Putamen (tissue), 1 donor: Measurements from ENCODE around the gene FGD3.

Experiments
- DNase-seq: peaks from one replicate; pipeline ENCODE4 v3.0.0-alpha.2; 2016; ENCODE audit warnings: low spot score

The FGD3 gene

DNA sequence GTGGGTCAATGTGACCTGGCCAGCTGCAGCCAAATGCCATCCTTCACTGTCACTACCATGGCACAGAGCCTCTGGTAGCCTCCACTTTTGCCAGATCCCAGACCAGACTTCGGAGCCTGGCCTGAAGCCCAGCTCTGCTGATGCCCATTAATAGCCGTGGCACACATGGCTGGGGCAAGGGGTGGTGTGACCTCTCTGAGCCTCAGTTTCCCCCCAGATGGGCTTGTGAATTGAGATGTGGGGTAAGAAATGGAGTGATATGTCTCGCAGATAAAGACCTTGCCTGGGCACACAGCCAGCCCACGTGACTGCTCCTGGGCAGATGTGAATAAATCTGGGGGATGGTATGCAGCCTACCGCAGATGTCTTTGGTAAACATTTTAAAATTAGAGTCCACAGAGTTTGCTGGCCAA is 125.1 kb downstream of the FGD3 start:
- no peak for DNase-seq

DNA sequence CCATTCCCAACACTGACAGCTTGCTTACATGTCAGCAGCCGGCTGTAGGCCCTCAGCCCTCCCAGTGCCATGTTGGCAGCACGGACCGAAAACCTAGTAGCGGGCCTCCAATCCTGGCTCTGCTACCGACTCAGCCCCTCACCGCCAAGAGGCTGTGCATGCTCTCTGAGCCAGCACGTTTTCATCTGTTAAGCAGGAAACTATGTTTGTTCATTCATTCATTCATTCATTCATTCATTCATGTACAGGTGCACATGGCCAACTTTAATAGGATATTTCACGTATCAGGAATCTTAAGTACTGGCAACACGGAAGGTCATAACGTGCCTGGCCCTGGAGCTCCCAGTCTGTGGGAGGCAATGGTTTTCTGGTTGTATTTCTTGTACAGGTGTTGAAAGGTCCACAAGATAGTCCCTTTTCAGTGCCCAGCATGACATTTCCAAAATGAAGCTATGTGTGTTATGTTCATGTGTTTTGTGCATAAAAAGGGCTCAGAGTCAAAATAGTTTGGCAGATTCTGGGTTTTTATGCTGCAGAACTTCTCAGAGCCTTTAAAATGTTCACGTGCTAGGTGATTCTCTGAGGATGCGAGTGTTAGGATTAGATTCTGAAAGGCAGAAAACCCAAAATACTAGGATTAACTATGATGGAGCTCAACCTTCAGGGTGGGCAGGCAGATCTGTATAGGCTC is 128.9 kb downstream of the FGD3 start:
- no peak for DNase-seq

DNA sequence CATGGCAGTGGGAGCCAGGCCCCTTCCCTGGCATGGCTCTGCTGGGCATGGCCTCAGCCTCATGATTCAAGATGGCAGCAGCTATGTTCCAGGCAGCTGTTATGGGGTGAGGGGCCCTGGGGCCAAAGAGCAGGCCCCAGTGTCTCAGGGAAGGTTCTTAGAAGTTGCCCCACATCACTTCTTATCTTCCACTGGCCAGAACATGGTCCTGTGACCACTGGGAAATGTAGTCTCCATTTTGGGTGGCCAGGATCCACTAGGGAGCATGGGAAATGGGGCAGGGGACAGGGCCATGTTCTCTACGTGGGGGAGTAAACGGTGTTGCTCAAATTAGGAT is 129.4 kb downstream of the FGD3 start:
- no peak for DNase-seq

DNA sequence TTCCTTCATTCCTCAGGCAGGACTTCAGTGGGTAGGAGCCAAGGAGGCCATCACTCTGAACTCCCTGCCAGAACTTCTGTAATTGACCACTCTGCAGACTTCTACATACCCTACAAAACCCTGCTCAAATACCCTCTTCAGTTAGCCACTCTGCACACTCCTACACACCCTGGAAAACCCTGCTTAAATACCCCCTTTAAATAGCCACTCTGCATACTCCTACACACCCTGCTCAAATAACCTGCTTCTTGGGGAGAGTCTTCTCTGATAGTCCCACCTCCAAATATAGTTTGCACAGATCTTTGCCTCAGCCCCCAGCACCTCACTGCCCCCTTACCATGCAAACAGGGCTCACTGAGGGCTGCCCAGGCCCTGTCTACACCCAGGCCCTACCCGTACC is 130.0 kb downstream of the FGD3 start:
- DNase-seq = no peak

DNA sequence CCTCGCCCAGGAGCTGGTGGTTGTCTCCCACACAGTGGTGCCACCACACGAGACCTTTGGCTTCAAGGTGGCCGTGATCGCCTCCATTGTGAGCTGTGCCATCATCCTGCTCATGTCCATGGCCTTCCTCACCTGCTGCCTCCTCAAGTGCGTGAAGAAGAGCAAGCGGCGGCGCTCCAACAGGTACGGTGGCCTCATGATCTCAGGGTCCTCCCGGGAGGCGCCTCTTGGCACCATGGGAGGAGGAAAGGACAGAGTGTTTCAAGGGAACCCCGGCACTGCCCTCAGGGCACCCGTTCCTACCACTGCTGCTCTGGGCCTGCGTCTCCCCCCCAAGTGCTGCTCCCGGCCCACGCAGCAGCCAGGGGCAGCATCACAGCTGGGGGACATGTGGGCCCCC is 130.5 kb downstream of the FGD3 start:
- no peak for DNase-seq

DNA sequence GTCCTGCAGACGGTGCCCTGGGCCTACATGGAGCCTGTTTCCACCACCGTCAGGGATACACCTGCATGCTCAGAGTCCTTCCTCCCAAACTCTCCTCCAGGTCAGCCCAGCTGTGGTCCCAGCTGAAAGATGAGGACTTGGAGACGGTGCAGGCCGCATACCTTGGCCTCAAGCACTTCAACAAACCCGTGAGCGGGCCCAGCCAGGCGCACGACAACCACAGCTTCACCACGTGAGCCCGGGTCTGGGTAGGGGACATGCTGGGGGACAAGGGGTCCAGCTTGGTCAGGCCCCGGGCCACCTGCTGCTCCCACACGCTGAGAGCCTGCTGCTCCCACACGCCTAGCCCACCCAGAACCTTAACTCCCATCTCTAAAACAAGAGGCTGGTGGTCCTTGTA is 132.0 kb downstream of the FGD3 start:
- DNase-seq = no peak

DNA sequence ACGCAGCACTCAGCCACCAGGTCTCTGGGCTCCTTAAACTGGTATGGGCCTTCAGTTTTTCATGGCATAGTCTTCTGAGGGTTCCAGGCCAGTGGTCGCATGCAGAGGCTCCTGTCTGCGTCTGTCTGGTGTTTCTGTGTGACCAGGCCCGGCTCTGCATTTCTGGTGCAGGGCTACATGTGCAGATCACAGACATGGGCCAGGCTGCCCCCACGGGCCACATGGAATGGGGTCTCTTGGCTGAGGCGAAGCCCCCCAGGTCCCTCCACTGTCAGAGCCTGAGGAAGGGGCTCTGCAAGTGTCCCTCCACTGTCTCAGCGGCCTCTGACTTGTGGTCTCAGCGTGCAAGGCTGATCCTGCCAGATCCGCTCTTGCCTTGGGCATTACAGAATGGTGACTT is 133.1 kb downstream of the FGD3 start:
- DNase-seq = no peak

DNA sequence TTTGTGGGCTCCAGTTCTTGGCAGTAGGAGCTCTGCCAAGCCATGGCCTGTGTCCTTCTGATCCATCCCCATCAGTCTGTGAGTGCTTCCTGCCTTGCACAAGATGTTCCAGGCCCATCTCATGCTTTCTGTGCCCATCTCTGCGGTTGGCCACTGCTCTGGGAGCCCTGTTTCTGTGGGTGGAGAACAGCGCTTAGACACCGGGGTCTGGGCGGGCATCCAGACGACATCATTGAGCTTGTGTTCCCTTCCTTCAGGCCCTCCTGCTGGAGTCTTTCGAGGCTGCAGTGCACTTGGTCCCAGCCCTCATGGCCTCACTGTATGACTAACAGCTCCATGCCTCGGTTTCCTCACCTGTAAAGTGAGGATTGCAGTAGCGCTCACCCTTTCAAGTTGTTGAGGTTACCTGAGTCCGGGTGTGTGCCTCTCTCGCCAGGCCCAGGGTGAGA is 133.8 kb downstream of the FGD3 start:
- no peak for DNase-seq

DNA sequence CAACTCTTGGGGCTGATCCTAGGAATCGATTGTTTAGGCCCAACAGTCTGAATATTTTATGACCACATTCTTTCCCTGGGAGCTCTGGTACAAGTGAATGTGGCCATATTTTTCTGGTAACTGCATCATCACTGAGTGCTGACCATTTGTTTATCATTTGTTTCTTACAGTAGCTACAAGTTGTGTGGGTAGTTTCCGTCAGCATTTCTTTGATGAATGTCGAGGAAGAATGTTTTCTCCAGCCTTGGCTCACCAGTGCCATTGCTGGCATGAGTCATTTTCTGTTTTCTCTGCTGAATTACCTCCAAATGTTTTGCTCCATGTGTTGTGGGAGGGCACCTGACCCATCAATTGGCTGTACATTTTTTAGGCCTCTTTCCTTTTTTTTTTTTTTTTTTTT is 134.6 kb downstream of the FGD3 start:
- DNase-seq = no peak

DNA sequence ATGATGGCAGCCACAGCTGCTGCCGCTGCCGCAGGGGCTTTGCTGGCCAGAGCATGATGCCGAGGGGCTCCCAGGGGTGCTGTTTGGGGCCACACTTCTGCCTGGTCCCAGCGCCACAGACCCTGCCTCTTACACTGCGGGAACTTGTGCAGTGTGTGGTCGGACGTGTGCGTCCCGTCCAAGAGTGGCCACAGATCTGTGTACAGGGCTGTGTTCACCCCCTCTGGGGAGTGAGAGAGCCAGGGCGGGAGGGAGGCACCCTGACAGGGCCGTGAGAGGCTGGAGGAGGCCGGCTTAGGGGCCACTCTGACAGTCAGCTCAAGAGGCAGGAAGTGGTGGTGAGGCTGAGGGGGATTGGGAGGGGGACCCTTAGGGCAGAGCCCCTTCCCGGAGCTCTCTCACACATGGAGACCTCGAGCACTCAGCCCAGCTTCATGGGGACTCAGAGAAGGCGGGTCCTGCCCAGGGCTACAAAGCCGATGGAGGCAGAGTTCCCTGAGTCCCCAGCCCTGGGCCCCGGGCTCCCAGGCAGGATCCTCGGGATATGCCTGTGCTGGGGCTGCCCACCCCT is 135.6 kb downstream of the FGD3 start:
- DNase-seq = no peak

DNA sequence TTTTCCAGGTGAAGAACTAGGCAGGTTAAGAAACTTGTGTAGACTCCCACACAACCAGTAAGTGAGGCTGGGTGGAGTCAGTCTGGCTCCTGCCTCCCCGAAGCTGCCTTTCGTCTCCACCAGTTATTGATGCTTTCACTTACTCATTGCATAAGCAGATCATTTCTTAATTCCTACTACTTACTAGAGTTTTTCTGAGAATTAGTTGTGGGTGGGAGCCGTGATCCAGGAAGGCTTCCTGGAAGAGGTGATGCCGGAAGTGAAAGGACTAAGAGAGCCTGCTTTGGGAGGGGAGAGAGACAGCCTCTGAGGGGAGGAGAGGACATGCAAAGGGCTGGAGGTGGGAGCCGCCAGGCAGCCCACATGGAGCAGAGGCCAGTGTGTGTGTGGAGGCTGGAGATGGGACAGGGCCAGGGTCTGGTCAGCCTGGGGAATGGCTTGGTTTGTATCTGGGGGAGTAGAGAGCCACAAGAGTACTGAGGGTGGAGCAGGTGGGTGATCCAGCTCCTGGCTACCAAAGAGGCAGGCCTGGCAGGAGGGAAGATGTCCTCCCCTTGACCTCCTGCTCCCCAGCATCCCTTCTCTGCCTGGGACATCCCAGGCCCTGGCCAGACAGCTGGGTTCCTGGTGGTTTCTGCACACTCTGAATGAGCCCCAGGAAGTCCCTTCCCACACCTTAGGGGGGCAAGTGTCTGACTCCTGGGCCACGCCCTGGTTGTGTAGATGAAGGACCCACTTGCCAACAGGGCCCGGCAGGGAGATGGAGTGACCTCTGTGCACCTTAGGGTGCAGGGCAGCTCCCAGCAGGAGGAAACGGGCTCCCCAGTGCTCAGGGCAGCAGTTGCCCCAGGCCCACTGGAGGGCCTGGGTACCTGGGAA is 136.5 kb downstream of the FGD3 start:
- no peak for DNase-seq

DNA sequence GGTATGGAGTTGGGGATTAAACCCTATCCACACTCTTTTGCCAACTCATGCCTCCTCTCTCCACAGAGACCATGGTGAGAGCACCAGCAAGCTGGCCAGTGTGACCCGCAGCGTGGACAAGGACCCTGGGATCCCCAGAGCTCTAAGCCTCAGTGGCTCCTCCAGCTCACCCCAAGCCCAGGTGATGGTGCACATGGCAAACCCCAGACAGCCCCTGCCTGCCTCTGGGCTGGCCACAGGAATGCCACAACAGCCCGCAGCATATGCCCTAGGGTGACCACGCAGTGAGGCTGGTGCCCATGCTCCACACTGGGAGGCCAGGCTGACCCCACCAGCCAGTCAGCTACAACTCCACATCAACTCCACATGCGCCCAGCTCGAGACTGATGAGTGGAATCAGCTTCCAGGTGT is 137.2 kb downstream of the FGD3 start:
- DNase-seq = no peak

DNA sequence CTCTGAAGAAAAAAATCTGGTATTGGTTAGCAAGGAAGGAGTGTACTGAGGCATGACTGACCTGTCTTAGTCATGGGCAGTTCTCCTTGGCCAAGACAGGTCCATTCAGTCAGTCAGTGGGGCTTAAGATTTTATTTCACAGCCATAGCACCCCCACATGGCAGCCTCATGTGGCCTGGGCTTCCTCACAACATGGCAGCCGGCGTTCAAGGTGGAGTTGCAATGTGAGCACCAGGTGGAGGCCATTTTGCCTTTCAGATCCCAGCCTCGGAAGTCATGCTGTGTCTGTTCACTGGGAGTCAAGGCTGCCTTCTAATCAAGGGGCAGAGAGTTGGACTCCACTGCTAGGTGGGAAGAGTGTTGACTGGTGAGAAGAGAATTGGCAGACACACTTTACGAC is 138.4 kb downstream of the FGD3 start:
- no peak for DNase-seq
